Lower lobe of right lung (tissue), 2 donors: Measurements from ENCODE around the gene LRRC73. TPM values are rescaled to one million over a fixed set of nuclear protein-coding genes. Genes with fewer than 3 reads are reported as not detected.

Experiments
- ATAC-seq, 2 donors: fragments of 200-7000 bp; cut with Tn5 transposase; one replicate each; pipeline ENCODE4 v1.9.1; 2020 to 2022; ENCODE audit warnings: mild to moderate bottlenecking in 2 of 2, moderate library complexity in 2 of 2
- DNase-seq: peaks from one replicate; pipeline ENCODE4 v3.0.0-alpha.2; 2020
- H3K27ac ChIP-seq: fragments of 200-600 bp; one replicate; pipeline ENCODE4 v1.8.0; 2022
- H3K27me3 ChIP-seq: fragments of 200-600 bp; one replicate; pipeline ENCODE4 v1.8.0; 2022; ENCODE audit warnings: low read depth
- H3K36me3 ChIP-seq: fragments of 200-600 bp; one replicate; pipeline ENCODE4 v1.8.0; 2022; ENCODE audit warnings: mild to moderate bottlenecking
- H3K4me1 ChIP-seq: fragments of 200-600 bp; one replicate; pipeline ENCODE4 v1.8.0; 2022
- H3K4me3 ChIP-seq: fragments of 200-600 bp; one replicate; pipeline ENCODE4 v1.8.0; 2022; ENCODE audit warnings: mild to moderate bottlenecking
- H3K9me3 ChIP-seq: fragments of 200-600 bp; one replicate; pipeline ENCODE4 v1.8.0; 2022
- CTCF ChIP-seq: fragments of 200-600 bp; IDR thresholded peaks from one replicate; pipeline ENCODE4 v1.8.0; 2022; ENCODE audit warnings: antibody characterized with exemption, mild to moderate bottlenecking
- intact Hi-C: fragments of 100-400 bp; cut with DNase I; formaldehyde crosslinking; loops from one replicate; pipeline ENCODE4 v1.11.0; 2022
- total RNA-seq: library from RNA; stranded (reverse); fragmentation: NEBNext Ultra II Directional; extraction: Animal tissue kit (Norgen Biotek cat#: 25700); gene quantifications from one replicate; pipeline ENCODE4 v1.2.1, GENCODE V29; 2021
- donor health status: DM: no; HTN: yes; CAD: no; lungs with severe emphysema.

Gene LRRC73
- total RNA-seq, 1 donor from 2014 or later: 1.6 TPM

GRCh38 chr6:43516367-43516696 lies 6.2 kb upstream of the LRRC73 start:
- peaks cover 45% of the 10 kb centered on the region for H3K4me1 ChIP-seq

GRCh38 chr6:43515808-43516207 lies 5.7 kb upstream of the LRRC73 start:
- Histone ChIP-seq H3K9me3 (no peaks in the 10 kb centered on the region), H3K27me3 (no peaks in the 10 kb centered on the region), H3K4me3 (peak overlapping the region; percentile 97), H3K36me3 (peaks cover 70% of the 10 kb centered on the region), H3K4me1 (peaks cover 46% of the 10 kb centered on the region), H3K27ac (peak overlapping the region; percentile 91)
- intact Hi-C loops: no loop called here
- no peak for ATAC-seq
- TF ChIP-seq CTCF: no peak
- no peak for DNase-seq

More at GRCh38 chr6:43516367-43516696, 6.2 kb upstream of the LRRC73 start:
- H3K9me3 ChIP-seq: no peaks in the 10 kb centered on the region
- no peak for TF ChIP-seq CTCF
- peak overlapping the region; percentile 97 for H3K4me3 ChIP-seq
- peaks cover 70% of the 10 kb centered on the region for H3K36me3 ChIP-seq
- intact Hi-C loops: no loop called here
- H3K27me3 ChIP-seq: no peaks in the 10 kb centered on the region
- H3K27ac ChIP-seq: peak overlapping the region; percentile 91
- ATAC-seq (no peak), DNase-seq (no peak)

GRCh38 chr6:43511824-43512415 lies 1.8 kb upstream of the LRRC73 start:
- Histone ChIP-seq H3K36me3 (peaks cover 52% of the 10 kb centered on the region), H3K27me3 (peaks cover 17% of the 10 kb centered on the region), H3K9me3 (no peaks in the 10 kb centered on the region), H3K4me1 (peaks cover 45% of the 10 kb centered on the region), H3K27ac (no peak overlapping the region), H3K4me3 (no peak overlapping the region)
- TF ChIP-seq CTCF: no peak
- ATAC-seq (no peak), DNase-seq (no peak)
- intact Hi-C loops: no loop called here

- peaks cover 17% of the 10 kb centered on the region for H3K27me3 ChIP-seq
- peak; percentile 6 to 18 for ATAC-seq
- H3K27ac ChIP-seq: peak overlapping the region; percentile 56
- intact Hi-C loops: no loop called here
- no peak for DNase-seq
- peaks cover 42% of the 10 kb centered on the region for H3K4me1 ChIP-seq
- H3K9me3 ChIP-seq: no peaks in the 10 kb centered on the region
- peak overlapping the region; percentile 83 for H3K4me3 ChIP-seq
- peaks cover 52% of the 10 kb centered on the region for H3K36me3 ChIP-seq
- no peak for TF ChIP-seq CTCF
These were observed 649 bp upstream of the LRRC73 start for GRCh38 chr6:43510827-43511163.

GRCh38 chr6:43509142-43509983 lies 783 bp downstream of the LRRC73 start:
- no peak for TF ChIP-seq CTCF

More at GRCh38 chr6:43509142-43509983, 783 bp downstream of the LRRC73 start:
- no peaks in the 10 kb centered on the region for H3K9me3 ChIP-seq
- DNase-seq (no peak), ATAC-seq (peak; percentile 1)
- H3K36me3 ChIP-seq: peaks cover 48% of the 10 kb centered on the region
- peak overlapping the region; percentile 56 for H3K27ac ChIP-seq
- intact Hi-C loops: no loop called here
- peak overlapping the region; percentile 83 for H3K4me3 ChIP-seq
- peaks cover 17% of the 10 kb centered on the region for H3K27me3 ChIP-seq
- peaks cover 28% of the 10 kb centered on the region for H3K4me1 ChIP-seq
